A673 (cell line): ENCODE results near the gene SOX6.
"Not testable (repeated sequence)": the region's sequence is repeated elsewhere in the genome, so short reads cannot be mapped to it uniquely, and the experiment has no call there.

ENCODE experiments used
- CTCF ChIP-seq: fragments of 300-800, 200-600 bp; sonication (generic); conservative IDR thresholded peaks from 2 replicates; pipeline ENCODE4 v1.5.1; 2017; ENCODE audit warnings: low read depth, mild to moderate bottlenecking, antibody characterized with exemption, low read length, moderate library complexity, mixed read lengths
- EZH2 ChIP-seq: fragments of 200-600 bp; sonication (generic); IDR thresholded peaks from 2 replicates; pipeline ENCODE4 v1.6.1; 2017; ENCODE audit warnings: borderline replicate concordance, low read depth, mild to moderate bottlenecking, mixed read lengths, antibody characterized with exemption, low read length; ENCODE audit not compliant: poor library complexity, severe bottlenecking

- TF ChIP-seq CTCF, EZH2: not testable (repeated sequence)
These were observed 289.1 kb downstream of the SOX6 start for GRCh38 chr11:16067268-16067667.
